CD4-positive, alpha-beta T cell (primary cell): ENCODE results near the gene RASSF10. TPM values are rescaled to one million over a fixed set of nuclear protein-coding genes. Genes with fewer than 3 reads are reported as not detected.

Experiments
- ATAC-seq: fragments of 200-7000 bp; cut with Tn5 transposase; one replicate; pipeline ENCODE4 v1.10.0; 2022; ENCODE audit warnings: mild to moderate bottlenecking; ENCODE audit not compliant: poor library complexity
- CTCF ChIA-PET: fragments of 350-600 bp; sonication (Branson Sonifier 250); formaldehyde crosslinking; loops from one replicate; lab custom pipeline; 2021; ENCODE audit warnings: antibody characterized with exemption, inconsistent platforms; lab: Charles Lee
- POLR2A ChIA-PET: fragments of 350-600 bp; sonication (Branson Sonifier 250); formaldehyde crosslinking; loops from one replicate; lab custom pipeline; 2021; ENCODE audit warnings: antibody characterized with exemption, inconsistent platforms; lab: Charles Lee
- DNase-seq, 14 experiments: peaks; one replicate each; pipeline ENCODE4 v3.0.0-alpha.2; 2013 to 2020; ENCODE audit warnings: mixed read lengths in 2 of 14
- H3K27ac ChIP-seq, 2 donors: one replicate each; pipeline versions ENCODE4 v1.5.1 to v1.7.0; 2013; ENCODE audit warnings: low read length in 2 of 2, low read depth in 1 of 2, mild to moderate bottlenecking in 1 of 2
- H3K27me3 ChIP-seq, 2 experiments: 1 replicate in 1 of 2; 2 replicates in 1 of 2; pipeline versions ENCODE4 v1.6.1 to v1.7.0; 2013; ENCODE audit warnings: low read length in 2 of 2, control low read depth in 1 of 2, mild to moderate bottlenecking in 1 of 2, moderate library complexity in 1 of 2; ENCODE audit not compliant: insufficient read depth in 2 of 2, control insufficient read depth in 1 of 2
- H3K36me3 ChIP-seq: one replicate; pipeline ENCODE4 v1.6.1; 2013; ENCODE audit warnings: low read length, control low read depth; ENCODE audit not compliant: insufficient read depth
- H3K4me1 ChIP-seq: one replicate; pipeline ENCODE4 v1.6.1; 2013; ENCODE audit warnings: low read length, control low read depth; ENCODE audit not compliant: insufficient read depth
- H3K4me3 ChIP-seq: one replicate; pipeline ENCODE4 v1.5.1; 2013; ENCODE audit warnings: mild to moderate bottlenecking, low read length, moderate library complexity
- H3K9me3 ChIP-seq, 2 experiments: 1 replicate in 1 of 2; 2 replicates in 1 of 2; pipeline versions ENCODE4 v1.6.1 to v1.7.0; 2013; ENCODE audit warnings: low read length in 2 of 2, mild to moderate bottlenecking in 2 of 2, control low read depth in 1 of 2, moderate library complexity in 1 of 2; ENCODE audit not compliant: control insufficient read depth in 1 of 2, insufficient read depth in 1 of 2
- H3K27ac Mint-ChIP-seq: one replicate; pipeline ENCODE4 v1.8.0; 2020; ENCODE audit warnings: mixed read lengths
- H3K27me3 Mint-ChIP-seq: one replicate; pipeline ENCODE4 v1.8.0; 2021; ENCODE audit warnings: mixed read lengths
- H3K36me3 Mint-ChIP-seq: one replicate; pipeline ENCODE4 v1.8.0; 2021; ENCODE audit warnings: low read depth, mixed read lengths
- H3K4me1 Mint-ChIP-seq: one replicate; pipeline ENCODE4 v1.8.0; 2021; ENCODE audit warnings: low read depth, mixed read lengths
- H3K4me3 Mint-ChIP-seq: one replicate; pipeline ENCODE4 v1.8.0; 2020; ENCODE audit warnings: mild to moderate bottlenecking, mixed read lengths
- H3K9me3 Mint-ChIP-seq: one replicate; pipeline ENCODE4 v1.8.0; 2020; ENCODE audit warnings: mixed read lengths
- intact Hi-C, 2 experiments: fragments of 100-400 bp; cut with DNase I in 1 of 2; cut with micrococcal nuclease in 1 of 2; formaldehyde crosslinking; loops; one replicate each; pipeline versions ENCODE4 v1.15.1 to v1.9.0; 2023 to 2025; cut with DNase I, micrococcal nuclease
- total RNA-seq, 174 experiments: library from RNA in 2 of 174; stranded (reverse) in 2 of 174; gene quantifications; one replicate each; pipeline ENCODE4 v1.2.3 and lab custom pipeline; 2021 to 2026
- TF ChIP-seq, protein P1 (sequence below): fragments of 200-600 bp; IDR thresholded peaks from one replicate; pipeline ENCODE4 v1.8.0; 2022; ENCODE audit warnings: antibody characterized with exemption, mild to moderate bottlenecking

The RASSF10 gene
- total RNA-seq, 2 experiments from 2014 or later, result not detected

GRCh38 chr11:12963051-12963450 lies 46.1 kb upstream of the RASSF10 start:
- no peaks in the 10 kb centered on the region for H3K36me3 ChIP-seq
- H3K27ac Mint-ChIP-seq, result no peak overlapping the region
- H3K27me3 ChIP-seq, result peaks cover 5 to 11% of the 10 kb centered on the region in 2 experiments
- H3K27ac ChIP-seq, result no peak overlapping the region
- H3K36me3 Mint-ChIP-seq, result no peaks in the 10 kb centered on the region
- peaks cover 47% of the 10 kb centered on the region for H3K27me3 Mint-ChIP-seq
- H3K9me3 ChIP-seq, result no peaks in the 10 kb centered on the region
- POLR2A ChIA-PET, result no interaction called here
- intact Hi-C loops, result loop anchor here (10.0 kb wide), 2 partner anchors 272 to 1282 kb away; no protein-coding TSS in a partner anchor
- ATAC-seq (no peak), DNase-seq (no peak)
- H3K4me1 ChIP-seq, result no peaks in the 10 kb centered on the region
- H3K4me3 Mint-ChIP-seq, result no peak overlapping the region
- TF ChIP-seq, protein P1, sequence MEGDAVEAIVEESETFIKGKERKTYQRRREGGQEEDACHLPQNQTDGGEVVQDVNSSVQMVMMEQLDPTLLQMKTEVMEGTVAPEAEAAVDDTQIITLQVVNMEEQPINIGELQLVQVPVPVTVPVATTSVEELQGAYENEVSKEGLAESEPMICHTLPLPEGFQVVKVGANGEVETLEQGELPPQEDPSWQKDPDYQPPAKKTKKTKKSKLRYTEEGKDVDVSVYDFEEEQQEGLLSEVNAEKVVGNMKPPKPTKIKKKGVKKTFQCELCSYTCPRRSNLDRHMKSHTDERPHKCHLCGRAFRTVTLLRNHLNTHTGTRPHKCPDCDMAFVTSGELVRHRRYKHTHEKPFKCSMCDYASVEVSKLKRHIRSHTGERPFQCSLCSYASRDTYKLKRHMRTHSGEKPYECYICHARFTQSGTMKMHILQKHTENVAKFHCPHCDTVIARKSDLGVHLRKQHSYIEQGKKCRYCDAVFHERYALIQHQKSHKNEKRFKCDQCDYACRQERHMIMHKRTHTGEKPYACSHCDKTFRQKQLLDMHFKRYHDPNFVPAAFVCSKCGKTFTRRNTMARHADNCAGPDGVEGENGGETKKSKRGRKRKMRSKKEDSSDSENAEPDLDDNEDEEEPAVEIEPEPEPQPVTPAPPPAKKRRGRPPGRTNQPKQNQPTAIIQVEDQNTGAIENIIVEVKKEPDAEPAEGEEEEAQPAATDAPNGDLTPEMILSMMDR, result no peak
- H3K9me3 Mint-ChIP-seq, result no peaks in the 10 kb centered on the region
- no peaks in the 10 kb centered on the region for H3K4me1 Mint-ChIP-seq
- no peak overlapping the region for H3K4me3 ChIP-seq
- CTCF ChIA-PET, result no interaction called here

GRCh38 chr11:12963792-12964536 lies 45.2 kb upstream of the RASSF10 start:
- Histone ChIP-seq H3K9me3 (no peaks in the 10 kb centered on the region), H3K27ac (no peak overlapping the region), H3K4me3 (no peak overlapping the region), H3K27me3 (peaks cover 5 to 11% of the 10 kb centered on the region in 2 experiments), H3K36me3 (no peaks in the 10 kb centered on the region), H3K4me1 (no peaks in the 10 kb centered on the region)
- Mint-ChIP-seq H3K4me1 (no peaks in the 10 kb centered on the region), H3K4me3 (no peak overlapping the region), H3K9me3 (no peaks in the 10 kb centered on the region), H3K27ac (no peak overlapping the region), H3K27me3 (peaks cover 47% of the 10 kb centered on the region), H3K36me3 (no peaks in the 10 kb centered on the region)
- ATAC-seq (peak; percentile 65), DNase-seq (peak; percentile 20 to 70 (median 46))
- ChIA-PET POLR2A (no interaction called here), CTCF (interaction anchor here (0.6 to 1.5 kb wide), 5 partner anchors 10 to 371 kb away, joined by 3 to 4 read pairs (median 3); no protein-coding TSS in a partner anchor)
- TF ChIP-seq, protein P1, result peak; percentile 67
- intact Hi-C loops, result loop anchor here (1.0 to 10.0 kb wide), 5 partner anchors 271 to 1281 kb away; no protein-coding TSS in a partner anchor

DNA sequence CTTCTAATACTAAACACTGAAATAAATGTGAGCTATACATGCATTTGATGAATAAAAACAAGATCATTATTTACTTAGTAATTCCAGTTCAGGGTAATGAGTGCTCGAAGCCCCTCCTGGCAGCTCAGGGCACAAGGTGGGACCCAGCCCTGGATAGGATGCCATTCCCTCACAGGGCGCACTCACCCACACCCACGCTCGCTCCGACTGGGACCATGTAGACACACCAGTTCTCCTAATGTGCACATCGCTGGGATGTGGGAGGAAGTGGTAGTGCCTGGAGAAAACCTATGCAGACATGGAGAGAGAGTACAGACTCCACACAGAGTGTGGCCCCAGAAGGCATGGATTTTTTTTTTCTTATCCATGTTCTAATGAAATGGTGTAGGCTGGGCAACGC lies 44.5 kb upstream of the RASSF10 start:
- ChIA-PET POLR2A (no interaction called here), CTCF (interaction anchor here (0.9 to 1.5 kb wide), 2 partner anchors 14 to 16 kb away, joined by 3 read pairs; no protein-coding TSS in a partner anchor)
- ATAC-seq (no peak), DNase-seq (no peak)
- H3K4me1 Mint-ChIP-seq, result no peaks in the 10 kb centered on the region
- H3K27me3 Mint-ChIP-seq, result peaks cover 47% of the 10 kb centered on the region
- no peaks in the 10 kb centered on the region for H3K36me3 Mint-ChIP-seq
- Histone ChIP-seq H3K4me1 (no peaks in the 10 kb centered on the region), H3K9me3 (no peaks in the 10 kb centered on the region), H3K27me3 (peaks cover 5 to 11% of the 10 kb centered on the region in 2 experiments), H3K27ac (no peak overlapping the region), H3K36me3 (no peaks in the 10 kb centered on the region), H3K4me3 (no peak overlapping the region)
- H3K9me3 Mint-ChIP-seq, result no peaks in the 10 kb centered on the region
- no peak overlapping the region for H3K4me3 Mint-ChIP-seq
- intact Hi-C loops, result loop anchor here (1.0 to 10.0 kb wide), 5 partner anchors 270 to 1280 kb away; no protein-coding TSS in a partner anchor
- TF ChIP-seq, protein P1, result no peak
- no peak overlapping the region for H3K27ac Mint-ChIP-seq
